Measurements from ENCODE around the gene BAIAP2L1.
"Not testable (repeated sequence)": the region's sequence is repeated elsewhere in the genome, so short reads cannot be mapped to it uniquely, and the experiment has no call there.

The BAIAP2L1 gene, protein sequence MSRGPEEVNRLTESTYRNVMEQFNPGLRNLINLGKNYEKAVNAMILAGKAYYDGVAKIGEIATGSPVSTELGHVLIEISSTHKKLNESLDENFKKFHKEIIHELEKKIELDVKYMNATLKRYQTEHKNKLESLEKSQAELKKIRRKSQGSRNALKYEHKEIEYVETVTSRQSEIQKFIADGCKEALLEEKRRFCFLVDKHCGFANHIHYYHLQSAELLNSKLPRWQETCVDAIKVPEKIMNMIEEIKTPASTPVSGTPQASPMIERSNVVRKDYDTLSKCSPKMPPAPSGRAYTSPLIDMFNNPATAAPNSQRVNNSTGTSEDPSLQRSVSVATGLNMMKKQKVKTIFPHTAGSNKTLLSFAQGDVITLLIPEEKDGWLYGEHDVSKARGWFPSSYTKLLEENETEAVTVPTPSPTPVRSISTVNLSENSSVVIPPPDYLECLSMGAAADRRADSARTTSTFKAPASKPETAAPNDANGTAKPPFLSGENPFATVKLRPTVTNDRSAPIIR

GRCh38 chr7:98400542-98401340 is at the start of gene BAIAP2L1:
Gene BAIAP2L1, minus strand, starts transcription at chr7:98401090. Its CDS starts 238 bp downstream, at chr7:98400852.
- TF ChIP-seq CTCF (IDR thresholded peaks at IDR 0.05; ENCODE audit: low read depth, low read length), result no peak
- DNase-seq (ENCODE audit: extremely low read depth, low read depth), result peak; percentile 34

DNA sequence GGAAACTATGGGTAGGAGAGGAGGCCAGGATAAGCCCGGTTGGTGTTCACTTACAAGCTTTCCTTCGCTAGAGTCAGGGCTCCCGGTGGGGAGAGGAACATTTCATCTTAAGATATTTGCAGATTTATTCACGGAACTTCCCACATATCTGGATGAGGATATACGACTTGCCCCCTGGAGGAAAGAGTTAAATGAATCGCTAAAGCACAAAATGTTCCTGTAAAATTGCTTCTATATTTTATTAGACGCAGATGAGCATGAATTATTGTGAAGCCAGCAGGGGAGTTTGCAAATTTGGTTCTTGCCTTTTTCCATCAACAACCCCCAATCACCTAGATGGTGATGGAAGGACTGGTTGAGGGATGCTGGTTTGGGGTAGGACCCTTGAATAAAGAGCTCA is 47.9 kb upstream of the BAIAP2L1 start:
- no peak for DNase-seq (ENCODE audit: extremely low read depth, low read depth)
- no peak for TF ChIP-seq CTCF (IDR thresholded peaks at IDR 0.05; ENCODE audit: low read depth, low read length)

DNA sequence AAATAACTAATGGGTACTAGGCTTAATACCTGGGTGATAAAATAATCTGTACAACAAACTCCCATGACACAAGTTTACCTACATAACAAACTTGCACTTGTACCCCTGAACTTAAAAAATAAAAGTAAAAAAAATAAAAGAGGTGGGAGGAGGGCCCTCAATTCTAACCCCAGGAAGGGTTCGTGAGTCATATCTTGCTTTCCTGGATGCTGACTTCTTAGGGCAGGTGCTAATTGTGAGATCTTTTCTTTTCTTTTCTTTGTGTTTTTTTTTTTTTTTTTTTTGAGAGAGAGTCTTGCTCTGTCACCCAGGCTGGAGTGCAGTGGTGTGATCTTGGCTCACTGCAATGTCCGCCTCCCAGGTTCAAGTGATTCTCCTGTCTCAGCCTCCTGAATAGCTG is 40.1 kb upstream of the BAIAP2L1 start:
- DNase-seq (ENCODE audit: extremely low read depth, low read depth), result not testable (repeated sequence)

DNA sequence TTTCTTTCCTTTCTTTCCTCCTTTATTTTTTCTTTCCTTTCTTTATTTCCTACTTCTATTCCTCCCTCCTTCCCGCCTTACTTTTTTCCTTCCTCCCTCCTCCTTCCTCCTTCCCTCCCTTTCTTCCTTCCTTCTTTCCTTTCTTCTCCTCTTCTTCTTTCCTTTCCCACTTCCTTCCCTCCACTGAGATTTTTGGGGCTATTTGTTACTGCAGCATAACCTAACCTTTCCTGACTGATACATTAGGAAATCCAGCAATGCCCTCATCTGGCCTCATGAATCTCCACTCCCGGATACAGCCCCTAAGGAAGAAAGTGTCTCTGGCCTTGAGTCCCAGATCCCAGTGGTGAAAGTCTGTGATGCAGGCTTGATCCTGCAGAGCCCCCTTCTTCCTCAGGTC is 38.6 kb upstream of the BAIAP2L1 start:
- no peak for DNase-seq (ENCODE audit: extremely low read depth, low read depth)
- no peak for TF ChIP-seq CTCF (IDR thresholded peaks at IDR 0.05; ENCODE audit: low read depth, low read length)

- DNase-seq (ENCODE audit: extremely low read depth, low read depth), result no peak
- no peak for TF ChIP-seq CTCF (IDR thresholded peaks at IDR 0.05; ENCODE audit: low read depth, low read length)
Observed at GRCh38 chr7:98434087-98434486, 33.2 kb upstream of the BAIAP2L1 start.

DNA sequence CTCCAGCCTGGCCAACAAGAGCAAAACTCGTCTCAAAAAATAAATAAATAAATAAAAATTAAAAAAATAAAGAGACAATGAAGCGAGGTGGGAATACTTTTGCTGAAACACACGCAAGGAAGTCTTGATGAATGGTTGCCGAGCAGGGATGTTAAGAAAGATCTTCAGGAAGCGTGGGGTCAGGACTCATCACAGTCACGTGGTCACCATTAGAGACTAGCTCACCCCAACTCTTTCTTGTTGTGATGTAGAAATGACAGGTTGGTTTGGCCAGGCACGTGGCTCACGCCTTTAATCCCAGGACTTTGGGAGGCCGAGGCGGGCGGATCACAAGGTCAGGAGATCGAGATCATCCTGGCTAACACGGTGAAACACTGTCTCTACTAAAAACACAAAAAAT is 28.9 kb upstream of the BAIAP2L1 start:
- TF ChIP-seq CTCF (IDR thresholded peaks at IDR 0.05; ENCODE audit: low read depth, low read length), result no peak
- DNase-seq (ENCODE audit: extremely low read depth, low read depth), result no peak

- TF ChIP-seq CTCF (IDR thresholded peaks at IDR 0.05; ENCODE audit: low read depth, low read length), result no peak
- DNase-seq (ENCODE audit: extremely low read depth, low read depth), result no peak
Observed at GRCh38 chr7:98423043-98423442, 22.2 kb upstream of the BAIAP2L1 start.

Data from AG09319 (cell line).